Measurements from ENCODE around the gene CDH23. TPM values are rescaled to one million over a fixed set of nuclear protein-coding genes. Genes with fewer than 3 reads are reported as not detected.

The CDH23 gene
- total and polyA plus RNA-seq, 12 donors = 1.7 to 20.2 (median 7.8) TPM

- TF ChIP-seq CTCF (IDR thresholded peaks at IDR 0.05) (no peak), POLR2A (IDR thresholded peaks at IDR 0.05) (no peak)
- H3K36me3 ChIP-seq (replicated peaks in 1 of 2) = no peaks in the 10 kb centered on the region
- no peak overlapping the region for H3K27ac ChIP-seq
- peaks cover 3 to 26% of the 10 kb centered on the region in 2 donors for H3K4me1 ChIP-seq (replicated peaks in 1 of 2)
- no peak overlapping the region for H3K4me3 ChIP-seq
- DNase-seq = no peak
- no peaks in the 10 kb centered on the region for H3K27me3 ChIP-seq
- intact Hi-C loops (cut with DNase I) = no loop called here
- no peaks in the 10 kb centered on the region for H3K9me3 ChIP-seq (replicated peaks in 1 of 3)
- WGBS, 4 donors = 90 to 96% (median 92%) methylated on average over 17 of the region's 17 CpGs
Measured at GRCh38 chr10:71777213-71777985, 380.7 kb downstream of the CDH23 start.

GRCh38 chr10:71778071-71778825 is 381.5 kb downstream of the CDH23 start:
- H3K4me1 ChIP-seq (replicated peaks in 1 of 2) = peaks cover 0 to 24% of the 10 kb centered on the region in 2 donors
- H3K36me3 ChIP-seq (replicated peaks in 1 of 2) = no peaks in the 10 kb centered on the region
- WGBS, 4 donors = 70 to 92% (median 80%) methylated on average over 9 to 11 of the region's 11 CpGs
- H3K9me3 ChIP-seq (replicated peaks in 1 of 3) = no peaks in the 10 kb centered on the region
- no peak for DNase-seq
- H3K27me3 ChIP-seq = no peaks in the 10 kb centered on the region
- TF ChIP-seq POLR2A (IDR thresholded peaks at IDR 0.05) (no peak), CTCF (IDR thresholded peaks at IDR 0.05) (no peak)
- intact Hi-C loops (cut with DNase I) = no loop called here
- no peak overlapping the region for H3K4me3 ChIP-seq
- no peak overlapping the region for H3K27ac ChIP-seq

GRCh38 chr10:71779641-71780040 is 382.9 kb downstream of the CDH23 start:
- 79 to 90% (median 85%) methylated on average over 5 to 6 of the region's 6 CpGs for WGBS, 4 donors
- H3K36me3 ChIP-seq (replicated peaks in 1 of 2) = no peaks in the 10 kb centered on the region

More at GRCh38 chr10:71779641-71780040, 382.9 kb downstream of the CDH23 start:
- no peak overlapping the region for H3K27ac ChIP-seq
- H3K9me3 ChIP-seq (replicated peaks in 1 of 3) = no peaks in the 10 kb centered on the region
- no peak for DNase-seq
- TF ChIP-seq POLR2A (IDR thresholded peaks at IDR 0.05) (no peak), CTCF (IDR thresholded peaks at IDR 0.05) (no peak)
- H3K27me3 ChIP-seq = no peaks in the 10 kb centered on the region
- H3K4me3 ChIP-seq = no peak overlapping the region
- intact Hi-C loops (cut with DNase I) = no loop called here
- peaks cover 0 to 22% of the 10 kb centered on the region in 2 donors for H3K4me1 ChIP-seq (replicated peaks in 1 of 2)

All from adrenal gland (tissue), 12 donors.